Stimulated activated CD4-positive, alpha-beta T cell treated with anti-CD3 and anti-CD28 coated beads, TNF-alpha, amount 100 ng/mL, for 48 hours (primary cell): Measurements from ENCODE around the gene SLC25A21.

Experiments used
- DNase-seq, 3 donors: peaks; one replicate each; pipeline ENCODE4 v3.0.0-alpha.2; 2020; ENCODE audit warnings: low read depth in 3 of 3

Gene SLC25A21

GRCh38 chr14:36766974-36767373, 405.4 kb downstream of the SLC25A21 start:
- no peak for DNase-seq

DNA sequence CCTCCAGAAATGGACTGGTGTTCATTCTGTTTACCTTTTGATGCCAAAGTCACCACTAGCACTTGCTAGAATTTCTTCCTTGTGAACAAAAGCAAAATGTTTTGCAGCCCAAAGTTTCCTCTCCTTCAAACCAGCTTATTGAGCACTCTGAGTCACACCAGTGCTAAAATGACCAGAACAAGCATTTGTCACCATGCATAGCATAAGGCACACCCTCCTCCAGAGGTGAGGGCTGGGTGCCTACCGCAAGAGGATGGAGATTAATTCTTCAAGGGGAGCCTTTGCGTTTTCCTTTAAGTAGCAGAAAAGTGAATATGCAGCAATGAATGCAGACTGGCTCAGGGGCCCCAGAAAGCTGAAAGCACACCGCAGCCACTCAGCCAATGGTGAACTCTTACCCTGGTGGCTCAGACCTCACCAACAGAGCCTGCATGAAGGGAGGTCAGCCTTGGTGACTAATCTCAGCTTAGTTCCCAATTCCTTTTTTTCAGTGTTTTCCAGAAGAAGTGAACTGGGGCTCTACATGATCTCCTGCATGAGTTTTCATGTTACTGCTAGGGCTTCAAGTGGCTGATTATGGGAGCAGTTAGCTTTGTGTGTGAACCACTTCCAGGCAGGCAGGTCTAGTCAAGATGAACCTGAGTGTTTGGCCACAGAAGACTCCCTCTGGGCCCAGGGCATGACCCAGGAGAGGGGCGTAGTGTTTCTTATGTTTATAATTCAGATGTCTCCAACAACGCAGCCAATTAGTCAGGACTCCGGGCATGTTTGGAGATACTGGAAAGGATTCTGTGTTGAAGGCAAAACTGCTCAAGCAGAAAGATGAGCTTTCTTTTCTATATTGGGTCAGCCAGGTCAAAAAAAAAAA, 414.4 kb downstream of the SLC25A21 start:
- DNase-seq: no peak

- no peak for DNase-seq
These were observed 416.2 kb downstream of the SLC25A21 start for GRCh38 chr14:36756226-36756625.

DNA sequence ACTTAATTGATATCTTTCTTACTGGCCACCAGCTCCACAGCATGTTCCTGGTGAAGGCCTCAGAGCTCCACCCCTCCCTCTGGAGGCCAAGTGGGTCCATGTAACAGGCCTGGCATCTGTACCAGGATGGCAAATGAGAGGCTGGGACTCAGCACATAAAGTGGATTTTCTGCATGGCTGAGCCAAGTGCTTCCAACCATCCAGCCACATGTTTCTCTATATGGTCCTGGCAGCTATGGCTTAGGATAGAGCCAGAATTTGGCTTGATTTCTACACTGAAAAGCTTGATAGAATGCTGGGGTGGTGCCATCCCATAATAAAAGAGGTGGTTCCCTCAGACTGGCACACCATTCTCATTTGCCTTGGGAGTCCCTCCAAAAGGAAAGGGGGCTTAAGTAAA, 416.6 kb downstream of the SLC25A21 start:
- DNase-seq: no peak

DNA sequence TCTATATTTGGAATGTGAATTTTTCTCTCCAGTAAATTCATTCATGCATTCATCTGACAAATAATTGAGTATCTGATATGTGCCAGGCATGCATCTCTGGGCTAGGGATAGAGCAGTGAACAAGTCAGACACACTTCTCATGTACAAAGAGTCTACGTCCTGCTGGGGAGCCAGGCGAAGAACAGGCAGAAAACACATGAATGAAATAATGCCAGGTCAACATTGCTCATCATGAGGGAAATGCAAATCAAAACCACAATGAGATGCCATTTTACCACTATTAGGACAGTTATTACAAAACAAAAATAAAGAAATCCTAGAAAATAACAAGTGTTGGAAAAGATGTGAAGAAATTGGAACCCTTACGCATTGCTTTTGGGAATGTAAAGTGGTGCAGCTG, 420.5 kb downstream of the SLC25A21 start:
- no peak for DNase-seq

DNA sequence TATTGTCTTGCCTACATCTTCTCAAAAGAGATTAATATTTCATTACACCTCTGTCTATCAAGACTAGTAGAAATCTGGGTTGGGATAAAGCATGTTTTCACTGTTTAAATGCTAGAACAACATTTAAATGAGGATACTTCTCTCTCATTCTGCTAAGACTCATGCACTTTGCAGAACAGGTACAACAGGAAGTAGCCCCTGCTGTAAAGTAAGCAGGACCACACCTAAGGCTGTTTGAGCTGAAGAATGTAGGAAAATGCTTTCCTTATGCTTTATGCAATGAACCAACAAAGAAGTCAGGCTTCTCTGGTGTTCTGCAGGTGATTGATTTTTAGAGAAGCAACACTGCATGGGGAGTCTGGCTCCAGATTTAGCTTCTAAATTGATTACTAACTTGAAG, 421.3 kb downstream of the SLC25A21 start:
- no peak for DNase-seq

DNA sequence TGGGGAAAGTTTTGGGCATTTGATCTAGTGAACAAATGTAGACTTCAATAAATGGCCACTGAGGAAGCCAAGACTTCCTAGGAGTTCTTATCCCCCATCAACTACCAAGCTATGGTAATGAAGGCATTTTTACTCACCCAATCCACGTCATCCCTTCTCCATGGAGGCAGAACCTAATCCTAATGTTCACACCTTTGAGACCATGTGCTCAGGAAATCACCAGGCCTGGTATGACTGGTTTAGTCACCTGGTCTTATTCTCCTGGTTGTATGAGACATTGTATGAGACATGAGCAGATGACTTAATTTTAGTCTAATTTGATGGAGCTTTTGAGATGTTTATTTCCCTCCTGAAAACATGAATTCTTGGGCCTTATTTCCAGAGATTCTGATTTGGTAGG, 422.2 kb downstream of the SLC25A21 start:
- no peak for DNase-seq

DNA sequence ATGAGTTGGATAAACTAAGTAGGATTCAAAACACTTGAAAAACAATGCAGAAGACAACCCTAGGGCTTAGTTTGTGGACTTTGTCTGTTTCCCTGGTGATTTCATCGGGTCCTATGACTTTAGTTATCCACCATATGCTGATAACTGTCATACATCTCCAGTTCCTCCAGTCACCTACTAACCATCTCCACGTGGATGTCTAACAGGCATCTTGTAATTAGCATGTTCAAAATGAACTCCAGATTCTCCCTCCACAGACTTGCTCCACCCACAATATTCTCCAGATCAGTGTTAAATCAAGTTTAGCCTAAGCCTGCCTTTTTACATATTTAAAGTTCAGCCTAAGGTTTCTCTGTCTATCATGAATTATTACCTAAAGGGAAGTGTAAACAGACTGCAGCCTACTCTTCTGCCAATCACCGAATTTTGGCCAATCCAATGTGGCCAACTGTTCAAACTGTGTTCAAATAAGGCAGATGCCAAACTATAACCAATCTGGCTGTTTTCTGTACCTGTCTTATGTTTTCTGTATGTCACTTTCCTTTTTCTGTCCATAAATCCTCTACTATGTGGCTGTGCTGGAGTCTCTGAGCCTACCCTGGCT, 423.7 kb downstream of the SLC25A21 start:
- DNase-seq: no peak

DNA sequence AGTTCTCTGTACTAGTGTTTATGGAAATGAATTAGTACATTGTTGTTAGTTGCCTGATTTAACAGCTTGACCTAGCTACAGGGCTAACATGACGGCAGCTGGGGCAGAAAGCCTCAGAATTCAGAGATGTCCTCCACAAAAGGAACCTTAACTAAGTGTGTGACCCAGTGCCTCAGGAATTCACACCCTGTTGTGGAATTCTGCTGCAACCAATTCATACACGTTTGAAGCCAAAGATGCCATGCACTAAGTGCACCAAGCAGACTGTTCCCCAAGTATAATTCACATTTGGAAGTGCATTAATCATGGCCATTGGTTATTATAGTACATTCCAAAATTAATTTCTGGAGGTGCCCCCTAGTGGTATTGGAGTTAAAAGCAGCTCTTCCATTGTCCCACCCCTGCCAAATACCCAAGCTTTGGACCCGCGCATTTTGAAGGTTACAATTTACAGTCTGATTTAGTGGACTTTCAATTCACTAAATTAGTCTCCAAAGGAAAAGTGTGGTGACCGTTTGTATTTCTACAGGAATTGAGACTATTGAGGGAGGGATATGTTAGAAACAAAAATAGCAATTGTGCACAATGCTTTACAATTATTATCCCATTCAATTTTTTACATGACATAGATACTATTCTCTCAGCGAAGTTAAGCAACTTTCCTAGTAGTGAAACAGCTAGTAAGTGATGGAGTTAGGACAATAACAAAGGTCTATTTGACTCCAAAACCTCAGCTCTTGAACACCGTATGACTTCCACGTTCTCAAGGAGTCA, 424.8 kb downstream of the SLC25A21 start:
- DNase-seq: no peak

DNA sequence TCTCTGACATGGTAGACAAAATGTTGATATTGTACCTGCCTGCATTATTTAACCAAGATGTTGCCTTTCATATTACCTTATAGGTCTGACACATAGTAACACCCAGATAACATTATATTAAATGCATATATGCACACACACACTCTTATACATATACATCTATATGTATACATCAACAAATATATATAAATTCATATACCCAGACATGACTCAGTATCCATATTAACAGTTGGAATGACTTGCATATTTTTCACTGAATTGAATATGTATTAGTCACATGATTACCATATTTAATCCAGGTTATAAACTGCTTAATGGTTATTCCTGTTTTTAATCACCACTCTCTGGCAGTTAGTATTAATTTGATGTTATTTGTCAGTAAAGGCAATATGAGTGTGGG, 425.5 kb downstream of the SLC25A21 start:
- no peak for DNase-seq

- no peak for DNase-seq
These were observed 430.5 kb downstream of the SLC25A21 start for GRCh38 chr14:36741858-36742257.

DNA sequence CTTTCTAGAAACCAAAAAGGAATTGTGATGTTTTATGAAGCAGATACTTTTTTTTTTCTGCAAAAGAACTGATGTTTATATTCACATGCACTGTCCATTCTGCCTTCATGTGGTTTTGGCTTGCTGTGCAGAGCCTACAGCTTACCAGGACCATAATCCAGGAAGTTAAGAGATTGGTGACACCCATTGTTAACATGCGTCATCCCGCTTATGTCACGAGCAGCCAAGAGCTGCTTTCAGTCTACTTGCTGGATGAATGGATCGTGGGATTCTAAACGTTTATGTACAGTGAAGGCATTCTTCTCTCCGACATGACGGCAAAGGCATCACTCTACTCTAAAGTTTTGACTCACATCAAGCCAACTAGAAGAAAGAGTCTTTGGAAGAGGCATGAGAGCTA, 434.1 kb downstream of the SLC25A21 start:
- DNase-seq: no peak

GRCh38 chr14:36726128-36726527, 446.3 kb downstream of the SLC25A21 start:
- no peak for DNase-seq

DNA sequence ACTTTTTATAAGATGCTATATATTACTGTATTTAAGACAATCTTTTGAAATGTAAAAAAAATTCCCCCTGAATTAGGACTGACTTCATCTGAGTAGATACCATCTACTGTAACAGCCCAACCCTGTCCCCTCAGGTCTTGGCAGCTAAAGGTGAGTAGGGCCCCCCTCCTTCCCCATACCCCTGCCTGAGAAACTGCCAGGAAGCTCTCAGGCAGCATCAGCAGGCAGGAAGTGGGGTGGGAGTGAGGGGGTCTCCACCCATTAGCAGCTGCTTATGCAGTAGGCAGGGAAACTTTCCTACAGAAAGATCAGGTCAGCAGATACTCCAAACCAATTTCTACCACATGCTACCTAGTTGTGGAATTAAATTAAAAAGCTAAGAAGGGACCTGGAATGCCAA, 448.2 kb downstream of the SLC25A21 start:
- no peak for DNase-seq

- no peak for DNase-seq
These were observed 448.9 kb downstream of the SLC25A21 start for GRCh38 chr14:36723530-36723929.

DNA sequence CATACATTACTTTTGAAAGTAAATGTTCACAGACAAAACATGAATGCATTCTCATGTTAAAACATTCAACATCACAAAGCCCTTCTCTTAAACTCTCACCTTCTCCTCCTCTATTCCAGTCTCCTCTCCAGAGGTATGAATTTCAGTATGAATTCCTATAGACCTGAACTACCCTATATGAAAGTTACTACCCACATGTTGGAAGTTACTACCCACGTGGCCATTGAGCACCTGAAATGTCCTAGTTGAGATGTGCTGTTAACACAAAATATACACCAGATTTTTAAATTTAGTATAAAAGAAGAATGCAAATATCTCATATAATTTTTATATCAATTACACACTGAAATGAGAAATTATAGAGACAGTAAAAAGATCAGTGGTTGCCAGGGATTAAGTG, 450.5 kb downstream of the SLC25A21 start:
- no peak for DNase-seq

DNA sequence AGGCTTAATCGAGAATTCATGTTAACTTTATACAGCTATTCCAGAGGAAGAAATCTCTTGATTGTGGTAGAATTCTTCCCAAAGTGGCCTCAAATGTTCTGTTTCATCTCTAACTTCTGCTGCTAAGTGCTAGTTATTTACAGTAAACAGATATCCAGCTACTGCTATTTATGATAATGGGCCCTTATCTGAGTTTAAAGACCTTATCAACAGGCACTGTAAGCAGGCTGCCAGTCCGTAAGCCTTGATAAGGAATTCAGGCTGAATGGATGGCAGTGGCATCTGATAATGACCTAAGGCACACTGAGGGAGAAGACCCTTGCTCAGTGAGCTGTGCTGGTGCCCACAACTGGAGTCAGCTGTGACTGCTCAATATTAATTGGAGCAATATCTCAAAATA, 451.7 kb downstream of the SLC25A21 start:
- no peak for DNase-seq

GRCh38 chr14:36719823-36720222, 452.6 kb downstream of the SLC25A21 start:
- no peak for DNase-seq

DNA sequence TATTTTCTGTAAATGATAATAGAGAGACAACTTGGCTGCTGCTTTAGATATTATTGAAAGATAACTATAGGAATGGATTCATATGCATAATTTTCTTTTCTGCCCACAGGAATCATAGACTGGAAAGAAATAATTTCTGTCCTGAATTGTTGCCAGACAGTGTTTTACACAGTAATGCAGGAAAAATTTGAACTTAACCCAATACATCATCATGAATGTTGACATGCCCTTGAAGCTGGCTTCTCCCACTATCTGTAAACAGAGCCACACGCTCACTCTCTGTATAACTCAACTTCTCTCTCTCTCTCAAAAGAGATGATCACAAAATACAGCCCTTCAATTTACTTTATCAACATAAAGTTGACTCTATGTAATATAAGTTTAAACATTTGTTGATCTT, 454.2 kb downstream of the SLC25A21 start:
- no peak for DNase-seq

DNA sequence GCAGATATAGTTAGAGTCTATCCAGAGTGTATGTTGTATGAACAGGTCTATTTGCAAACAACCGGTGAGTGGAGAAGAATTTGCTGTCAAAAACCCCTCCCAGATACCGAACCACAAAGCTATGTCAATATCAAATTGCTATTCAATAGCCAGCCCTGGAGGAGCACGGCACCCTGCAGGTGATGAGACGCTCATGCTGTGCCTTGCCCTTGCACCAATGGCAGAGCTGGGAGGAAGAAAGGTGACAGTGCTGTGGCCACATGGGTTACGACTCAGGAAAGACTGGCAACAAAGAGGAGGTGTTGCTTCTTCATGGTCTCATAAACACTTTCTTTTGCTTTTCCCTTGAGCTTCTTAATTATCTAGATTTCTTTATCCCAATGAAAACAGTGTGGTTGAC, 455.0 kb downstream of the SLC25A21 start:
- no peak for DNase-seq

GRCh38 chr14:36716614-36717184, 455.7 kb downstream of the SLC25A21 start:
- no peak for DNase-seq

GRCh38 chr14:36713960-36714703, 458.3 kb downstream of the SLC25A21 start:
- DNase-seq: no peak
